HCT116 (cell line): ENCODE data around the gene COBLL1. TPM values are rescaled to one million over a fixed set of nuclear protein-coding genes. Genes with fewer than 3 reads are reported as not detected.

Experiments used
- ATAC-seq: fragments of 200-7000 bp; cut with Tn5 transposase; 2 replicates; pipeline ENCODE4 v1.9.1; 2020; ENCODE audit warnings: mild to moderate bottlenecking, moderate library complexity
- BruUV-seq: library from RNA; stranded (reverse); fragments of 400-500 nt; replicated peaks from 2 replicates; lab custom pipeline; 2021; lab: Mats Ljungman, UMichigan
- CTCF ChIA-PET: fragments of 300-600 bp; sonication (Branson Sonifier 250); formaldehyde crosslinking; loops from one replicate; lab custom pipeline; 2021; ENCODE audit warnings: antibody characterized with exemption; lab: Charles Lee
- POLR2A ChIA-PET: fragments of 300-600, 350-600 bp; sonication (Branson Sonifier 250); formaldehyde crosslinking; loops from one replicate; lab custom pipeline; 2021; ENCODE audit warnings: antibody characterized with exemption; lab: Charles Lee
- RAD21 ChIA-PET, 2 experiments: fragments of 300-600 bp; sonication (Branson Sonifier 250); formaldehyde crosslinking; loops; one replicate each; lab custom pipeline; 2023; ENCODE audit warnings: low total read pairs in 2 of 2; ENCODE audit not compliant: uncharacterized antibody in 2 of 2, unreplicated experiment in 2 of 2, low non-redundant PET in 1 of 2; lab: Charles Lee
- DNase-seq: peaks from one replicate; pipeline ENCODE4 v3.0.0-alpha.2; 2010; ENCODE audit warnings: low read depth, low spot score
- H2AFZ ChIP-seq: fragments of 200-600 bp; shearing (Covaris generic), sonication (generic); 2 replicates; pipeline ENCODE4 v1.6.1; 2017; ENCODE audit warnings: low read depth, mixed run types, mixed read lengths, antibody characterized with exemption, low read length; ENCODE audit not compliant: poor library complexity, severe bottlenecking
- H3K27ac ChIP-seq: 2 replicates; pipeline ENCODE4 v1.5.1; 2012; ENCODE audit warnings: low read depth, low read length
- H3K27me3 ChIP-seq: fragments of 200-600 bp; sonication (generic); 2 replicates; pipeline ENCODE4 v1.6.1; 2016; ENCODE audit warnings: mixed run types, low read length, mixed read lengths; ENCODE audit not compliant: insufficient read depth
- H3K36me3 ChIP-seq, 2 experiments: fragments of 200-500 bp in 1 of 2; fragments of 200-600 bp in 1 of 2; sonication (Bioruptor generic) in 1 of 2; sonication (generic) in 1 of 2; 2 replicates each; pipeline versions ENCODE4 v1.5.1 to v1.6.1; 2014 to 2016; ENCODE audit warnings: low read length in 2 of 2, inconsistent platforms in 1 of 2, mixed read lengths in 1 of 2, mixed run types in 1 of 2; ENCODE audit not compliant: insufficient read depth in 2 of 2, control insufficient read depth in 1 of 2
- H3K4me1 ChIP-seq, 2 experiments: fragments of 200-600 bp in 1 of 2; sonication (generic) in 1 of 2; 2 replicates each; pipeline versions ENCODE4 v1.5.1 to v1.6.1; 2012 to 2017; ENCODE audit warnings: low read length in 2 of 2, inconsistent platforms in 1 of 2, mild to moderate bottlenecking in 1 of 2, mixed read lengths in 1 of 2, mixed run types in 1 of 2, moderate library complexity in 1 of 2; ENCODE audit not compliant: insufficient read depth in 2 of 2, control insufficient read depth in 1 of 2
- H3K4me2 ChIP-seq: fragments of 200-600 bp; sonication (generic); 2 replicates; pipeline ENCODE4 v1.6.1; 2017; ENCODE audit warnings: mixed run types, low read length, mixed read lengths
- H3K4me3 ChIP-seq, 2 experiments: fragments of 200-600 bp in 1 of 2; sonication (generic) in 1 of 2; replicated peaks in 1 of 2; 2 replicates each; pipeline ENCODE4 v1.5.1; 2011 to 2016; ENCODE audit warnings: low read length in 2 of 2, control low read depth in 1 of 2, low read depth in 1 of 2, mild to moderate bottlenecking in 1 of 2, mixed read lengths in 1 of 2, mixed run types in 1 of 2
- H3K79me2 ChIP-seq: fragments of 200-600 bp; sonication (generic); 2 replicates; pipeline ENCODE4 v1.6.1; 2017; ENCODE audit warnings: mild to moderate bottlenecking, mixed run types, low read length, moderate library complexity, mixed read lengths; ENCODE audit not compliant: insufficient read depth
- H3K9ac ChIP-seq: fragments of 200-600 bp; sonication (generic); 2 replicates; pipeline ENCODE4 v1.6.1; 2016; ENCODE audit warnings: low read length, mixed read lengths
- H3K9me2 ChIP-seq: fragments of 200-600 bp; sonication (generic), shearing (Covaris generic); 2 replicates; pipeline ENCODE4 v1.6.1; 2017; ENCODE audit warnings: mixed run types, mild to moderate bottlenecking, moderate library complexity; ENCODE audit not compliant: insufficient read depth
- H3K9me3 ChIP-seq, 2 experiments: fragments of 200-500 bp in 1 of 2; fragments of 200-600 bp in 1 of 2; sonication (Bioruptor generic) in 1 of 2; sonication (generic) in 1 of 2; 2 replicates each; pipeline ENCODE4 v1.6.1; 2014 to 2017; ENCODE audit warnings: low read length in 2 of 2, mixed read lengths in 2 of 2, inconsistent platforms in 1 of 2, low read depth in 1 of 2, mild to moderate bottlenecking in 1 of 2, mixed run types in 1 of 2, moderate library complexity in 1 of 2; ENCODE audit not compliant: control insufficient read depth in 1 of 2, insufficient read depth in 1 of 2
- H4K20me1 ChIP-seq: fragments of 200-600 bp; sonication (generic), shearing (Covaris generic); 2 replicates; pipeline ENCODE4 v1.6.1; 2017; ENCODE audit warnings: mixed run types, mild to moderate bottlenecking, moderate library complexity; ENCODE audit not compliant: insufficient read depth
- CEBPB ChIP-seq: IDR thresholded peaks from 2 replicates; pipeline ENCODE4 v1.6.1; 2012; ENCODE audit warnings: low read depth
- EGR1 ChIP-seq: IDR thresholded peaks from 2 replicates; pipeline ENCODE4 v1.6.1; 2012; ENCODE audit warnings: low read depth
- ELF1 ChIP-seq: IDR thresholded peaks from 2 replicates; pipeline ENCODE4 v1.6.1; 2012; ENCODE audit warnings: low read depth, borderline replicate concordance
- EZH2 ChIP-seq: fragments of 200-600 bp; sonication (generic); IDR thresholded peaks from 2 replicates; pipeline ENCODE4 v1.6.1; 2017; ENCODE audit warnings: antibody characterized with exemption, mixed run types
- EZH2phosphoT487 ChIP-seq: fragments of 200-600 bp; IDR thresholded peaks from 2 replicates; pipeline ENCODE4 v1.6.1; 2018; ENCODE audit warnings: antibody characterized with exemption, borderline replicate concordance
- POLR2AphosphoS5 ChIP-seq: IDR thresholded peaks from 2 replicates; pipeline ENCODE4 v1.6.1; 2011; ENCODE audit warnings: mild to moderate bottlenecking, low read depth, low read length, moderate library complexity
- SRF ChIP-seq: IDR thresholded peaks from 2 replicates; pipeline ENCODE4 v1.6.1; 2012; ENCODE audit warnings: low read depth
- TCF7L2 ChIP-seq: IDR thresholded peaks from 2 replicates; pipeline ENCODE4 v1.7.0; 2011; ENCODE audit warnings: borderline replicate concordance, inconsistent platforms; ENCODE audit not compliant: insufficient read depth, insufficient read length; ENCODE audit errors: extremely low read depth
- YY1 ChIP-seq: IDR thresholded peaks from 2 replicates; pipeline ENCODE4 v1.6.1; 2011; ENCODE audit warnings: low read length, low read depth, moderate library complexity, mild to moderate bottlenecking; ENCODE audit not compliant: insufficient replicate concordance; ENCODE audit errors: extremely low read depth
- ZNF274 ChIP-seq: fragments of 200-500 bp; sonication (Bioruptor generic); IDR thresholded peaks from 2 replicates; pipeline ENCODE4 v1.6.1; 2014; ENCODE audit warnings: mild to moderate bottlenecking, low read depth, low read length, inconsistent platforms
- intact Hi-C: fragments of 100-400 bp; cut with micrococcal nuclease; formaldehyde crosslinking; loops from 2 replicates; pipeline ENCODE4 v1.10.0; 2022
- total RNA-seq: library from RNA; stranded (reverse); gene quantifications from one replicate; pipeline ENCODE4 v1.2.1, GENCODE V29; 2021; ENCODE audit not compliant: unreplicated experiment
- TF ChIP-seq, protein P1 (sequence below): IDR thresholded peaks from 2 replicates; pipeline ENCODE4 v1.6.1; 2012
- TF ChIP-seq, protein P2 (sequence below): IDR thresholded peaks from 2 replicates; pipeline ENCODE4 v1.6.1; 2011; ENCODE audit warnings: mild to moderate bottlenecking, low read length, moderate library complexity; ENCODE audit not compliant: insufficient replicate concordance; ENCODE audit errors: extremely low read depth
- TF ChIP-seq, protein P3 (sequence below): IDR thresholded peaks from 2 replicates; pipeline ENCODE4 v1.6.1; 2012
- TF ChIP-seq, protein P4 (sequence below): IDR thresholded peaks from 2 replicates; pipeline ENCODE4 v1.6.1; 2012; ENCODE audit warnings: low read depth

Gene COBLL1
- total RNA-seq, 1 experiment from 2014 or later, result 3.6 TPM

DNA sequence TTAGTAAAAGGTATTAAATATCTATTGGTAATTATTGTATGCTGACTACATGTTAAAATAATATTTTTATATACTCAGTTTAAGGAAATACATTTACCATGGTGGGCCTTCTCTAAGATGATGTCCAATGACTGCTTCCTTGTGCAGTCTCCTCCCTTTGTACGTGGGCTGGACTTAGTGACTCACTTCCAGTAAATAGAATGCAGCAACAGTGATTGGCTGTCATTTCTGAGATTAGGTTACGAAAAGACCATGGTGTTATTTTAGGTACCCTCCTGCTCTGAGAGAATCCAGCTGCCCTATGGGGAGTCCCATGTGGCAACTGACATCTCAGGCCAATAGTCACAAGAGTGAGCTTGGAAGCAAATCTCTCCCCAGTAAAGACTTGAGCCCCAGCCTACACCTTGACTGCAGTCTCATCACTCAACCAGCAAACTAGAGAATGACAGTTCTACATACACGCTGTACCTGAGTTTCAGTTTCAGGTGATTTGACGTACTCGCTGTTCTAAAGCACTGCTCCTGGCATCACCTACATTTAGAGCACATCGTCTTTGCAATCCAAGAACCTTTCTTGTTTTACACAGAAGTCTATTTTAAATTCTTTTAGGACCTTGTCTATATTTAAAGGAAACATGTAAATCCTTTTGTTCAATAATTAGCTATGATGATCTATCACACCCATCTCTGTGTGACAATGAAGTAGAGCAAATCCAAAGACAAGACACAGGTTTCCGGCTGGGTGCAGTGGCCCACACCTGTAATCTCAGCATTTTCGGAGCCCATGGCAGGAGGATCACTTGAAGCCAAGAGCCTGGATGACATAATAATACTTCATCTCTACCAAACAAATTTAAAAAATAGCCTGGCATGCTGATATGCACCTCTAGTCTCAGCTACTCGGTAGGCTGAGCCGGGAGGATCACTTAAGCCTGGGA is 87.2 kb downstream of the COBLL1 start:
- H3K79me2 ChIP-seq, result no peaks in the 10 kb centered on the region
- ChIA-PET CTCF (interaction anchor here (0.7 kb wide), 1 partner anchor 7 kb away, joined by 3 read pairs; no protein-coding TSS in a partner anchor), RAD21 (no interaction called here), POLR2A (no interaction called here)
- H3K27ac ChIP-seq, result no peak overlapping the region
- H3K36me3 ChIP-seq, result no peaks in the 10 kb centered on the region
- no peak overlapping the region for H3K4me2 ChIP-seq
- H3K9me3 ChIP-seq, result no peaks in the 10 kb centered on the region
- DNase-seq (no peak), ATAC-seq (no peak)
- no peak overlapping the region for H2AFZ ChIP-seq
- no peaks in the 10 kb centered on the region for H4K20me1 ChIP-seq
- no peak overlapping the region for H3K9ac ChIP-seq
- intact Hi-C loops, result no loop called here
- TF ChIP-seq, protein P1, sequence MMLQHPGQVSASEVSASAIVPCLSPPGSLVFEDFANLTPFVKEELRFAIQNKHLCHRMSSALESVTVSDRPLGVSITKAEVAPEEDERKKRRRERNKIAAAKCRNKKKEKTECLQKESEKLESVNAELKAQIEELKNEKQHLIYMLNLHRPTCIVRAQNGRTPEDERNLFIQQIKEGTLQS, result no peak
- TF ChIP-seq SRF (no peak), ELF1 (no peak), YY1 (no peak), TCF7L2 (no peak), EZH2phosphoT487 (no peak), POLR2AphosphoS5 (no peak), EGR1 (no peak), EZH2 (no peak), CEBPB (no peak), ZNF274 (no peak)
- TF ChIP-seq, protein P2, sequence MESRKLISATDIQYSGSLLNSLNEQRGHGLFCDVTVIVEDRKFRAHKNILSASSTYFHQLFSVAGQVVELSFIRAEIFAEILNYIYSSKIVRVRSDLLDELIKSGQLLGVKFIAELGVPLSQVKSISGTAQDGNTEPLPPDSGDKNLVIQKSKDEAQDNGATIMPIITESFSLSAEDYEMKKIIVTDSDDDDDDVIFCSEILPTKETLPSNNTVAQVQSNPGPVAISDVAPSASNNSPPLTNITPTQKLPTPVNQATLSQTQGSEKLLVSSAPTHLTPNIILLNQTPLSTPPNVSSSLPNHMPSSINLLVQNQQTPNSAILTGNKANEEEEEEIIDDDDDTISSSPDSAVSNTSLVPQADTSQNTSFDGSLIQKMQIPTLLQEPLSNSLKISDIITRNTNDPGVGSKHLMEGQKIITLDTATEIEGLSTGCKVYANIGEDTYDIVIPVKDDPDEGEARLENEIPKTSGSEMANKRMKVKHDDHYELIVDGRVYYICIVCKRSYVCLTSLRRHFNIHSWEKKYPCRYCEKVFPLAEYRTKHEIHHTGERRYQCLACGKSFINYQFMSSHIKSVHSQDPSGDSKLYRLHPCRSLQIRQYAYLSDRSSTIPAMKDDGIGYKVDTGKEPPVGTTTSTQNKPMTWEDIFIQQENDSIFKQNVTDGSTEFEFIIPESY, result no peak
- TF ChIP-seq, protein P3, sequence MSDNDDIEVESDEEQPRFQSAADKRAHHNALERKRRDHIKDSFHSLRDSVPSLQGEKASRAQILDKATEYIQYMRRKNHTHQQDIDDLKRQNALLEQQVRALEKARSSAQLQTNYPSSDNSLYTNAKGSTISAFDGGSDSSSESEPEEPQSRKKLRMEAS, result no peak
- TF ChIP-seq, protein P4, sequence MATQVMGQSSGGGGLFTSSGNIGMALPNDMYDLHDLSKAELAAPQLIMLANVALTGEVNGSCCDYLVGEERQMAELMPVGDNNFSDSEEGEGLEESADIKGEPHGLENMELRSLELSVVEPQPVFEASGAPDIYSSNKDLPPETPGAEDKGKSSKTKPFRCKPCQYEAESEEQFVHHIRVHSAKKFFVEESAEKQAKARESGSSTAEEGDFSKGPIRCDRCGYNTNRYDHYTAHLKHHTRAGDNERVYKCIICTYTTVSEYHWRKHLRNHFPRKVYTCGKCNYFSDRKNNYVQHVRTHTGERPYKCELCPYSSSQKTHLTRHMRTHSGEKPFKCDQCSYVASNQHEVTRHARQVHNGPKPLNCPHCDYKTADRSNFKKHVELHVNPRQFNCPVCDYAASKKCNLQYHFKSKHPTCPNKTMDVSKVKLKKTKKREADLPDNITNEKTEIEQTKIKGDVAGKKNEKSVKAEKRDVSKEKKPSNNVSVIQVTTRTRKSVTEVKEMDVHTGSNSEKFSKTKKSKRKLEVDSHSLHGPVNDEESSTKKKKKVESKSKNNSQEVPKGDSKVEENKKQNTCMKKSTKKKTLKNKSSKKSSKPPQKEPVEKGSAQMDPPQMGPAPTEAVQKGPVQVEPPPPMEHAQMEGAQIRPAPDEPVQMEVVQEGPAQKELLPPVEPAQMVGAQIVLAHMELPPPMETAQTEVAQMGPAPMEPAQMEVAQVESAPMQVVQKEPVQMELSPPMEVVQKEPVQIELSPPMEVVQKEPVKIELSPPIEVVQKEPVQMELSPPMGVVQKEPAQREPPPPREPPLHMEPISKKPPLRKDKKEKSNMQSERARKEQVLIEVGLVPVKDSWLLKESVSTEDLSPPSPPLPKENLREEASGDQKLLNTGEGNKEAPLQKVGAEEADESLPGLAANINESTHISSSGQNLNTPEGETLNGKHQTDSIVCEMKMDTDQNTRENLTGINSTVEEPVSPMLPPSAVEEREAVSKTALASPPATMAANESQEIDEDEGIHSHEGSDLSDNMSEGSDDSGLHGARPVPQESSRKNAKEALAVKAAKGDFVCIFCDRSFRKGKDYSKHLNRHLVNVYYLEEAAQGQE, result no peak
- BruUV-seq, result no TSS peak
- no peaks in the 10 kb centered on the region for H3K9me2 ChIP-seq
- H3K4me3 ChIP-seq, result no peak overlapping the region
- H3K4me1 ChIP-seq, result peaks cover 3 to 6% of the 10 kb centered on the region in 2 experiments; a peak in 3 of 4 replicates
- H3K27me3 ChIP-seq, result no peaks in the 10 kb centered on the region
